Measurements from ENCODE around the gene PRKAA2.
"Not testable (repeated sequence)": the region's sequence is repeated elsewhere in the genome, so short reads cannot be mapped to it uniquely, and the experiment has no call there.

The PRKAA2 gene

GRCh38 chr1:56644919-56645676 is at the start of gene PRKAA2:
TSS of gene PRKAA2 (plus strand) at chr1:56645314. CDS start at chr1:56645388, 74 bp downstream.
- peak; percentile 80 for DNase-seq

- not testable (repeated sequence) for DNase-seq
These were observed 49.5 kb upstream of the PRKAA2 start for GRCh38 chr1:56595397-56596191.

- DNase-seq, result not testable (repeated sequence)
These were observed 35.0 kb upstream of the PRKAA2 start for GRCh38 chr1:56610097-56610496.

GRCh38 chr1:56610770-56611169 is 34.3 kb upstream of the PRKAA2 start:
- not testable (repeated sequence) for DNase-seq

- DNase-seq, result no peak
These were observed 28.0 kb upstream of the PRKAA2 start for GRCh38 chr1:56617141-56617540.

- DNase-seq, result no peak
These were observed 19.2 kb upstream of the PRKAA2 start for GRCh38 chr1:56625819-56626440.

- DNase-seq, result no peak
These were observed 18.6 kb upstream of the PRKAA2 start for GRCh38 chr1:56626546-56626945.

GRCh38 chr1:56627019-56627635 is 18.0 kb upstream of the PRKAA2 start:
- no peak for DNase-seq

- no peak for DNase-seq
These were observed 17.5 kb upstream of the PRKAA2 start for GRCh38 chr1:56627636-56628039.

- no peak for DNase-seq
These were observed 14.3 kb upstream of the PRKAA2 start for GRCh38 chr1:56630786-56631185.

- no peak for DNase-seq
These were observed 13.2 kb upstream of the PRKAA2 start for GRCh38 chr1:56631901-56632300.

GRCh38 chr1:56634981-56635380 is 10.1 kb upstream of the PRKAA2 start:
- DNase-seq, result no peak

- DNase-seq, result no peak
These were observed 6.9 kb upstream of the PRKAA2 start for GRCh38 chr1:56638248-56638647.

GRCh38 chr1:56639211-56639610 is 5.9 kb upstream of the PRKAA2 start:
- no peak for DNase-seq

GRCh38 chr1:56643661-56644060 is 1.5 kb upstream of the PRKAA2 start:
- DNase-seq, result no peak

- peak; percentile 71 for DNase-seq
These were observed 823 bp upstream of the PRKAA2 start for GRCh38 chr1:56644064-56644918.

GRCh38 chr1:56645677-56646305 is 677 bp downstream of the PRKAA2 start:
- DNase-seq, result peak; percentile 50

- no peak for DNase-seq
These were observed 1.5 kb downstream of the PRKAA2 start for GRCh38 chr1:56646611-56647010.

- DNase-seq, result no peak
These were observed 2.0 kb downstream of the PRKAA2 start for GRCh38 chr1:56647106-56647505.

- DNase-seq, result no peak
These were observed 3.4 kb downstream of the PRKAA2 start for GRCh38 chr1:56648546-56648945.

GRCh38 chr1:56654126-56654923 is 9.2 kb downstream of the PRKAA2 start:
- DNase-seq, result no peak

All from NCI-H2171 treated with DMSO at 0.1 percent for 48 hours (cell line).